Dermis microvascular lymphatic vessel endothelial cell (primary cell): ENCODE data around the gene GSDMA. TPM values are rescaled to one million over a fixed set of nuclear protein-coding genes. Genes with fewer than 3 reads are reported as not detected.

Experiments used
- DNase-seq, 2 donors: peaks; one replicate each; pipeline versions ENCODE4 v3.0.0 to v3.0.0-alpha.2; 2010; ENCODE audit warnings: low read depth in 2 of 2
- total RNA-seq: library from RNA; depleted of rRNA; stranded (reverse); fragments of >200 nt; gene quantifications from 2 replicates; pipeline ENCODE4 v1.2.1, GENCODE V29; 2014

The GSDMA gene
- total RNA-seq, result not detected in 2 replicates

GRCh38 chr17:39962642-39963220 lies at the start of gene GSDMA:
Gene GSDMA, plus strand, starts transcription at chr17:39963004. Its CDS starts 2,684 bp downstream, at chr17:39965688.
- no peak for DNase-seq

- no peak for DNase-seq
These were observed 48.8 kb upstream of the GSDMA start for GRCh38 chr17:39913989-39914388.

- DNase-seq, result no peak
These were observed 47.2 kb upstream of the GSDMA start for GRCh38 chr17:39915559-39915958.

GRCh38 chr17:39916918-39917317 lies 45.9 kb upstream of the GSDMA start:
- no peak for DNase-seq

- DNase-seq, result no peak
These were observed 43.6 kb upstream of the GSDMA start for GRCh38 chr17:39919087-39919683.

- DNase-seq, result no peak
These were observed 42.3 kb upstream of the GSDMA start for GRCh38 chr17:39920218-39921210.

GRCh38 chr17:39921323-39921722 lies 41.5 kb upstream of the GSDMA start:
- DNase-seq, result no peak

- no peak for DNase-seq
These were observed 40.8 kb upstream of the GSDMA start for GRCh38 chr17:39922006-39922405.

GRCh38 chr17:39923230-39923629 lies 39.6 kb upstream of the GSDMA start:
- no peak for DNase-seq

GRCh38 chr17:39923836-39924690 lies 38.7 kb upstream of the GSDMA start:
- DNase-seq, result peak; percentile 35 to 56

GRCh38 chr17:39924691-39925055 lies 38.1 kb upstream of the GSDMA start:
- no peak for DNase-seq

GRCh38 chr17:39925282-39926134 lies 37.3 kb upstream of the GSDMA start:
- DNase-seq, result no peak

GRCh38 chr17:39926135-39926587 lies 36.6 kb upstream of the GSDMA start:
- DNase-seq, result no peak

- peak in 1 of 2 donors; percentile 38 for DNase-seq
These were observed 36.2 kb upstream of the GSDMA start for GRCh38 chr17:39926588-39927100.

GRCh38 chr17:39927101-39927928 lies 35.5 kb upstream of the GSDMA start, which contains the start of the genes LRRC3C and ORMDL3:
Gene LRRC3C, plus strand, starts transcription at chr17:39927732. Its CDS starts 13,792 bp downstream, at chr17:39941524.
Gene ORMDL3, minus strand, starts transcription at chr17:39927601. Its CDS starts 3,398 bp downstream, at chr17:39924203.
- DNase-seq, result peak; percentile 83 to 94

GRCh38 chr17:39927929-39928857 lies 34.6 kb upstream of the GSDMA start:
- DNase-seq, result peak in 1 of 2 donors; percentile 30

- DNase-seq, result peak; percentile 74 to 88
These were observed 33.8 kb upstream of the GSDMA start for GRCh38 chr17:39928858-39929645.
